HUES6 (cell line): ENCODE measurements around the gene CTTN.

Source experiments
- H3K27ac ChIP-seq: 2 replicates; pipeline ENCODE4 v1.7.0; 2013; ENCODE audit warnings: low read depth, mild to moderate bottlenecking, low read length, inconsistent platforms
- H3K27me3 ChIP-seq: 2 replicates; pipeline ENCODE4 v1.6.1; 2013; ENCODE audit warnings: low read length; ENCODE audit not compliant: control insufficient read depth, insufficient read depth
- H3K36me3 ChIP-seq: 2 replicates; pipeline ENCODE4 v1.6.1; 2013; ENCODE audit warnings: low read length; ENCODE audit not compliant: control insufficient read depth, insufficient read depth
- H3K4me1 ChIP-seq: 2 replicates; pipeline ENCODE4 v1.6.1; 2013; ENCODE audit warnings: low read length; ENCODE audit not compliant: control insufficient read depth, insufficient read depth
- H3K4me3 ChIP-seq: 2 replicates; pipeline ENCODE4 v1.5.1; 2013; ENCODE audit warnings: low read depth, low read length
- H3K9ac ChIP-seq: one replicate; pipeline ENCODE4 v1.6.1; 2013; ENCODE audit warnings: mild to moderate bottlenecking, low read length
- H3K9me3 ChIP-seq: 2 replicates; pipeline ENCODE4 v1.6.1; 2013; ENCODE audit warnings: low read depth, low read length; ENCODE audit not compliant: control insufficient read depth, insufficient read depth

The CTTN gene

DNA sequence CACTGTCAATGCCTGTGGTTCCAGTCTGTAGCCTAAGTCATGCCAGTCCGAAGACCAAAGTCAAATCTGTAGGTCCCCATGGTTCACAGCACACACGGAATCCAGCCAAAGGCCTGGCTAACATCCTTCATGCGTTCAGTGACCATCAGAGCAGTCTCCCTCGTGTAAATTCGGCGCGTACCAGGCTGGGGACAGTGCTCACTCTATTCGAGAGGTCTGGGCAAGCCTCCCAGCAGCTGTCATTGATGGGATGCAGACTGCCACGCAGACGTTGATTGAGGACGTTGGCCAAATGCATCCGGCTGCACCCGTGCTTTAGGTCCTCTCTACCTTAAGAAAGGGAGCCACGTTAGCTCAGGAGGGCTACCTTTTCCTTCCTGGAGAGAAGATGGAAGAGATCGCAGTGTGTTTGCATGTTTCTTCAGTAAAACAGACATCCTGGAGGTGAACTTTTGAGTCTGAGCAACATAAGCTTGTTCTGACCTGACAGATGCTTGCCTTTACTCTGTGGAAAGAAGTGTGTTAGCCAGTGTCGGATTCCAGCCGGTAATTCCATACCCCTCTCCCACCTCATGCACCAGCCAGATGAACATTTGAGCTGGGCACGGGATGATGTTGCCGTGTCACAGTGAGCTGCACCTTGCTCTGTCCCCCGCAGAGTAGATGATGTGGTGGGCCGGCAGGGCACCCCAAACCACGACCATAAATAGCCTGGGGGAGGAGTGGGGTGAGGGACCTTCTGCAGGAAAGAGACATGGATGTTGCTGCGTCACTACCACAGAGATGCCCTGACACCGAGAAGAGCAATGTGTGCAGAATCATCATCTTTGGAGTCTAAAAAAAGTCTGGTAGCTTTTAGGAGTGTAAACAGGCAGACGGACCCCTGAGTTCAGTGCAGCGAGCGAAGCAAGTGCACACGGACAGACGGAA lies 12.2 kb downstream of the CTTN start:
- Histone ChIP-seq H3K4me3 (no peak overlapping the region), H3K36me3 (peaks cover 97% of the 10 kb centered on the region), H3K4me1 (no peaks in the 10 kb centered on the region)

DNA sequence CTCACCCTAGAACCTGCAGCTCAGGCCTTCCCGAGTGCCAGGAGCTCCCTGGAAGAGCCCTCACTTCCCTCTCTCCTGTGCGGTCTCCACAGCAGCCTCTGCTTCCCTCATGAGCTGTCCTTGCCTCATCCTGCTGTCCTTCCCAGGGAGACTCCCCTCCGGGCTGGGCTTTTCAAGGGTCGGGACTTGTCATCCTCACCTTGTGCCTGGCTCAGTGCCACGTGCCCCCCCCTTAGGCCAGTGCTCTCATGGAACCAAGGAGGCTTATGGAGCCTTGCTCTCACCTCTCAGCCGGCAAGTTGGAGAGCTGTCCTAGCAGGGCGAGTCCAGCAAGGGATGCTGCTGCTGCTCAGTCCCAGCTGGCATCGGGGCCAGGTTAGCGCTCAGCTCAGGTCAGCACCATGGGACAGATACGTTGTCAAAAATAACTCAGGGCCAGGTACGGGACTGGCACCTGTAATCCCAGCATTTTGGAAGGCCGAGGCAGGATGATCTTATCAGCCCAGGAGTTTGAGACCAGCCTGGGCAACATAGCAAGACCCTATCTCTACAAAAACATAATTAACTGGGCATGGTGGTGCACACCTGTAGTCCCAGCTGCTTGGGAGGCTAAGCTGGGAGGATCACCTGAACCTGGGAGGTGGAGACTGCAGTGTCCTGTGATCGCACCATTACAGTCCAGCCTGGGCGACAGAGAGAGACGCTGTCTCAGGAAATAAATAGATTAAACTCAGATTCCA lies 13.6 kb downstream of the CTTN start:
- Histone ChIP-seq H3K9ac (no peak overlapping the region), H3K9me3 (no peaks in the 10 kb centered on the region), H3K27ac (no peak overlapping the region), H3K36me3 (peaks cover 98% of the 10 kb centered on the region), H3K4me3 (no peak overlapping the region), H3K27me3 (no peaks in the 10 kb centered on the region), H3K4me1 (no peaks in the 10 kb centered on the region)

More for the DNA sequence above, 12.2 kb downstream of the CTTN start:
- Histone ChIP-seq H3K27ac (no peak overlapping the region), H3K9ac (no peak overlapping the region), H3K9me3 (no peaks in the 10 kb centered on the region), H3K27me3 (no peaks in the 10 kb centered on the region)

DNA sequence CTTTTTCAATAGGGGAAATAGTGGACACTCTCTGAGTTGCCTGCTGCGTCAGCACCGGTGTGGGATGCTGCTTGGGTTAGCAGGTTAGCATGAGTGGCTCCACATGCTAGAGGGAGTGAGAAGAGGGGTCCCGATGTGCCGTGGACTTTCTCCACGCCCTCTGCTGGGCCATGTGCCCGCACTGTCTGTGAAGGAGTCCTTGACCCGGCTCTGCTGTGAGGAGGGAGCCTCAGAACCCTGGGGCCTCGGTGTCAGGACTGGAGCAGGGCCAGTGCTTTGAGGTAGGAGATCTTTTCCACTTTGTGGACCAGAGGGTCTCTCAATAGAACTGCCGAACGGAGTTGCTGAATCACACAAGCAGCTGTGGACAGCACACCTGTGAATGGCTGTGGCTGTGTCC lies 14.8 kb downstream of the CTTN start:
- Histone ChIP-seq H3K9me3 (no peaks in the 10 kb centered on the region), H3K36me3 (peaks cover 98% of the 10 kb centered on the region), H3K9ac (no peak overlapping the region), H3K27me3 (no peaks in the 10 kb centered on the region), H3K4me1 (no peaks in the 10 kb centered on the region), H3K27ac (no peak overlapping the region), H3K4me3 (no peak overlapping the region)

DNA sequence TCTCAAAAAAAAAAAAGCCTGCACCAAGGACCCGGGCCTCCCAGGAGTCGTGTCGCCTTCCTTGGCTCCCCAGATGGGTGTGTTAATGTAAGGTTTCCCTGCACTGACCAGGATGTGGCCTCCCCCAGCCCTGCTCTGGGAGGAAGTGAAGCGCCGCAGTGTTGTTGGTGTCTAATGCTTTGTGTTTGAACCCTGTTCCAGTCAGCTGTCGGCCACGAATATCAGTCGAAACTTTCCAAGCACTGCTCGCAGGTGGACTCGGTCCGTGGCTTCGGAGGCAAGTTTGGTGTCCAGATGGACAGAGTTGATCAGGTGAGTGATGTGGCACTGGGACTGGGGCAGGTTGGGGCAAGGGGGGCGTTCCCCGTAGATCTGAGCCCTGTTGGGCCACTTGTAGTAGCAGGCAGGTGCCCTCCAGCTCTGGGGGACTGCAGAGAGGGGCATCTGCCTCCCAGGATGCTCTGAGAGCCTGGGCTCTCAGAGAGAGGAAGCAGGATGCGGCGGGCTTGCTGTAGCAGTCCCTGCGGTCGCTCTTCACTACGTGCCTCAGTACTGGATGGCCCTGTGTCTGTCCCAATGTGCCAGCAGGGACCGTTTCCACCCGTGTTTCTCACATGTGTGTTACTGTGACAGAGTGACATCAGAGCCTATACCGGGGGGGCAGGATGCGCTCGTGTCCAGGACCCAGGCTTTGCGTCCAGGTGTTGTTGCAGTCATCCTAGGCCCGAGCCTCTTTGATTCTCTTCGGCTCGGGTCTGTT lies 16.2 kb downstream of the CTTN start:
- H3K36me3 ChIP-seq: peaks cover 95% of the 10 kb centered on the region
- H3K27ac ChIP-seq: no peak overlapping the region
- H3K9ac ChIP-seq: no peak overlapping the region
- no peaks in the 10 kb centered on the region for H3K27me3 ChIP-seq
- H3K4me3 ChIP-seq: no peak overlapping the region
- no peaks in the 10 kb centered on the region for H3K9me3 ChIP-seq
- H3K4me1 ChIP-seq: no peaks in the 10 kb centered on the region

DNA sequence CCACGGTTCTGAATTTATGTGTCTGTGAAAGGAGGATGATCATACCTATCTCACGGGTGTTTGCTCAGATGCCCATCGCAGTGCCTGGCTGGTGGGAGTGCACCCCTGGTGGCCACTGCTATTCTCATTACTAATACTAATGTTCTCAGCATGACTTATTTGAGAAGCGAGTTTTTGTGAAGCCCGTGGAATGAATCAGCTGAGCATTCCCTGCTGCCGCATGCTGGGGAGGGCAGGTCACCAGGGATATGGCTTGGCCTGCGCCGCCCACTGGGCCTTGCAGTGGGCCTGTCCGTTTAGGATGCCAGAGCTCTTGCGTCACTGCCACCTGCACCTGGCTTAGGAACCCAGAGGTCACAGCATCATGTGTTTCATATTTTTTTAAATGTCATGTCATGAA lies 16.9 kb downstream of the CTTN start:
- H3K4me1 ChIP-seq: no peaks in the 10 kb centered on the region
- H3K9me3 ChIP-seq: no peaks in the 10 kb centered on the region
- no peak overlapping the region for H3K27ac ChIP-seq
- H3K36me3 ChIP-seq: peaks cover 95% of the 10 kb centered on the region
- H3K9ac ChIP-seq: no peak overlapping the region
- H3K4me3 ChIP-seq: no peak overlapping the region
- no peaks in the 10 kb centered on the region for H3K27me3 ChIP-seq

DNA sequence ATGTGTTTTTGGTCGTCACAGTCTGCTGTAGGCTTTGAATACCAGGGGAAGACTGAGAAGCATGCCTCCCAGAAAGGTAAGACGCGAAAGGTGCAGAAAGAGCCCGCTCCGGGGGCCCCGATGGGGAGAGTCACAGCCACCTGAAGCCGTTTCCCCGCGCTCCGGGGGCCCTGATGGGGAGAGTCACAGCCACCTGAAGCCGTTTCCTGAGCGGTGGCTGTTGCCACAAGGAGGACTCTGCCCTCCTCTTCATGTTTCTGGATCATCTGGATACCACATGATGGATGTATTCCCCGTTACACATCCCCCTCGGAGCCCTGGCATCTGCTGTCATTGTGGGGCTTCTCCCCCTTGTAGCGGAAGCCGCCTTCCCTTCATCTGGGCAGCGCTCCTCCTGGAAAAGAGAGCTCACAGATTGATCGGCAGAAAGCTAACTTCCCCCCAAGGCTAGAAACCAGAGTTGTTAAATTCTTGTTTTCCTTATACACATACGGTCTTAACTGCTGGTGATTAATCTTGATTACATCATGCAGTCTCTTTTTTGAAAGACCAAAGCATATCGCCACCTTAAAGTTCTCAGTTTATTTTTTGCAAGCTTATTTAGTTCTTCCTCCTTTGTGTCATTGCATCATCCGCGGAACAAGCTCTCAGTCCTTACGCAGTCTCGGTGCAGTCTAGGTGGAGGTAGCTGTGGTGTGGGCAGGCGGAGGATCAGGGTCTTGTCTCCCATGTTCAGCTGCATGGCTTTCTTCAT lies 17.5 kb downstream of the CTTN start:
- Histone ChIP-seq H3K27me3 (no peaks in the 10 kb centered on the region), H3K36me3 (peaks cover 95% of the 10 kb centered on the region), H3K9ac (no peak overlapping the region), H3K4me1 (no peaks in the 10 kb centered on the region), H3K9me3 (no peaks in the 10 kb centered on the region), H3K27ac (no peak overlapping the region), H3K4me3 (no peak overlapping the region)

DNA sequence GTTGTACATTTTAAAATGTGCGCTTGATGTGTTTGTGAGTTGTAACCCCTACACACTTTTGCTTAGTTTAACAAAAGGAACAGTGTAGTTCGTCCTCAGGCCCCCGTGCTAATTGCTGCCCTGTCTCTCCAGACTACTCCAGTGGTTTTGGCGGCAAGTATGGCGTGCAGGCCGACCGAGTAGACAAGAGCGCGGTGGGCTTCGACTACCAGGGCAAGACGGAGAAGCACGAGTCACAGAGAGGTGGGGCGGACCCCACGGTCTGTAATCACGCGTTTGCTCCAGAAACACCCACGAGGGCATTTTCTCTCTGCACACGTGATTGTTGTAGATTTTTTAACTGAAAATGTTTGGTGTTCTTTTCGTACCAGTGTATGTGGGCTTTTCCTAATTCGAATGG lies 18.6 kb downstream of the CTTN start:
- no peak overlapping the region for H3K27ac ChIP-seq
- no peaks in the 10 kb centered on the region for H3K27me3 ChIP-seq
- H3K9me3 ChIP-seq: no peaks in the 10 kb centered on the region
- no peak overlapping the region for H3K9ac ChIP-seq
- no peak overlapping the region for H3K4me3 ChIP-seq
- H3K4me1 ChIP-seq: no peaks in the 10 kb centered on the region
- peaks cover 95% of the 10 kb centered on the region for H3K36me3 ChIP-seq

DNA sequence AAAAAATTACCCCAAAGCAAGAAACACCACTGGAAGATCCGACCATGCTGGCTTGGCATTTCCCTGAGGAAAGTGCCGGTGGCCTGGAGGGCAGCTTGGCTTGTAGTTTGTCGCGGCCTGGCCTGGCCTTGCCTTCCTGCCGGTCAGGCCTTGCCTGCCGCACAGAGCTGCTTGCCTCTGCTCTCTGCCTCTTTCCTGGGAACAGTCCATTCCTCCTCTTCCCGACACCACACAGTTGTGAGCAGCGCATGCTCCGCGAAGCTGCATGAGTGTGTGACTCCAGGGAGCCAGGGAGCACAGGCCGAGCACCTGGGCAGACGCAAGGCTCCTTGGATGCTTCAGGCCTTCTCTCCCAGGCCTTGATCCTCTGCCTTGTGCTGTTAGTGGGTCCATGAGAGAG lies 19.8 kb downstream of the CTTN start:
- Histone ChIP-seq H3K4me1 (no peaks in the 10 kb centered on the region), H3K27me3 (no peaks in the 10 kb centered on the region), H3K9ac (no peak overlapping the region), H3K27ac (no peak overlapping the region), H3K4me3 (no peak overlapping the region), H3K9me3 (no peaks in the 10 kb centered on the region), H3K36me3 (peaks cover 95% of the 10 kb centered on the region)

DNA sequence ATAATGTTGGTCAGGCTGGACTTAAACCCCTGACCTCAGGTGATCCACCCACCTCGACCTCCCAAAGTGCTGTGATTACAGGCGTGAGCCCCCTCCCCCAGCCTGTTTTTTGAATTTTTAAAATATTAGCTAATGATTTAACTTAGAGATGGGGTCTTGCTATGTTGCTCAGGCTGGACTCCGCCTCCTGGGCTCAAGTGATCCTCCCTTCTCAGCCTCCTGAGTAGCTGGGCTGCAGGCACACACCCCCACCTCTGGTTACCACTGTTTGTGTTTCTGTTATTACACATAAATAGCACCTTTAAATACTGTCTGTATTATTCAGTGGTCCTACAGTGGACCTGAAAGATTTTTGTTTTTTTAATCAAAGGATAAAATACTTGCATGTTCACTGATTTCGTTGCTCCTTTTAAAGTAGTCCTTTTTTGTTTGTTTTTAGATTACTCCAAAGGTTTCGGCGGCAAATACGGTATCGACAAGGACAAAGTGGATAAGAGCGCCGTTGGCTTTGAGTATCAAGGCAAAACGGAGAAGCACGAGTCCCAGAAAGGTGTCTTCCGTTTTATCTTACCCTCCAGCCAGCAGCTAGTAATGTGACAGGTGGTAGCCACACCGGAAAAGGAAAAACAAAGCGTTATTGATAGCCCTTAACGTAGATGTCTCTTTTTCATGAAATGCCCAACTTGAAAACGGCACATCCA lies 21.1 kb downstream of the CTTN start:
- Histone ChIP-seq H3K36me3 (peaks cover 97% of the 10 kb centered on the region), H3K9ac (no peak overlapping the region)

DNA sequence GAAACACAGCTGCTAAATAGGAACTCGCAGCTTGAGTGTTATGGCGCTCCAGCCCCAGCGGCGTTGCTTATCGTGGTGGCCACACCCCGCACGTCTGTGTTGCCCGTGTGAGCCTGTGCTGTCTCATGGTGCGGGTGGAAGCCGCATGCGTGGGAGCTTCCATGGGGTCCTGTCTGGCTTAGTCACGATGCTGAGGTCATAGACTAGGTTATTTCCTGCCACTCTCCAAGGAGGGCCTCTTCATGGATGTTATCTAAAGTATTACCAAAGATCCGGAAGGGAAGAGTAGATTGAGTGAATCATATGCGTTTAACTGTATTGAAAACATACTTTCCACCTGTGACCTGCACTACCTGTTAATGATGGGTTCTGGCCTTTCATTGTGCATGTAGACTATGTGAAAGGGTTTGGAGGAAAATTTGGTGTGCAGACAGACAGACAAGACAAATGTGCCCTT lies 21.7 kb downstream of the CTTN start:
- H3K4me3 ChIP-seq: no peak overlapping the region
- peaks cover 97% of the 10 kb centered on the region for H3K36me3 ChIP-seq
- peaks cover 8% of the 10 kb centered on the region; the same call in 1 of the 2 replicates for H3K4me1 ChIP-seq
- no peaks in the 10 kb centered on the region for H3K27me3 ChIP-seq
- H3K9ac ChIP-seq: no peak overlapping the region
- no peak overlapping the region for H3K27ac ChIP-seq
- H3K9me3 ChIP-seq: no peaks in the 10 kb centered on the region

More for the DNA sequence above, 21.1 kb downstream of the CTTN start:
- Histone ChIP-seq H3K4me3 (no peak overlapping the region), H3K27me3 (no peaks in the 10 kb centered on the region), H3K27ac (no peak overlapping the region), H3K4me1 (peaks cover 6% of the 10 kb centered on the region; the same call in 1 of the 2 replicates), H3K9me3 (no peaks in the 10 kb centered on the region)
